Body of pancreas (tissue), 4 donors: Measurements from ENCODE around the gene MAD1L1.

ENCODE experiments used
- POLR2A ChIP-seq, 3 donors: fragments of 450-650 bp; IDR thresholded peaks; one replicate each; pipeline ENCODE4 v1.6.1; 2016; ENCODE audit warnings: antibody characterized with exemption in 3 of 3, mild to moderate bottlenecking in 2 of 3
- TF ChIP-seq, protein P1 (sequence below), 7 experiments: fragments of 450-650 bp in 4 of 7; fragments of 200-600 bp in 3 of 7; sonication (generic) in 3 of 7; IDR thresholded peaks; one replicate each; pipeline ENCODE4 v1.5.1; 2016 to 2019; ENCODE audit warnings: antibody characterized with exemption in 7 of 7

DNA sequence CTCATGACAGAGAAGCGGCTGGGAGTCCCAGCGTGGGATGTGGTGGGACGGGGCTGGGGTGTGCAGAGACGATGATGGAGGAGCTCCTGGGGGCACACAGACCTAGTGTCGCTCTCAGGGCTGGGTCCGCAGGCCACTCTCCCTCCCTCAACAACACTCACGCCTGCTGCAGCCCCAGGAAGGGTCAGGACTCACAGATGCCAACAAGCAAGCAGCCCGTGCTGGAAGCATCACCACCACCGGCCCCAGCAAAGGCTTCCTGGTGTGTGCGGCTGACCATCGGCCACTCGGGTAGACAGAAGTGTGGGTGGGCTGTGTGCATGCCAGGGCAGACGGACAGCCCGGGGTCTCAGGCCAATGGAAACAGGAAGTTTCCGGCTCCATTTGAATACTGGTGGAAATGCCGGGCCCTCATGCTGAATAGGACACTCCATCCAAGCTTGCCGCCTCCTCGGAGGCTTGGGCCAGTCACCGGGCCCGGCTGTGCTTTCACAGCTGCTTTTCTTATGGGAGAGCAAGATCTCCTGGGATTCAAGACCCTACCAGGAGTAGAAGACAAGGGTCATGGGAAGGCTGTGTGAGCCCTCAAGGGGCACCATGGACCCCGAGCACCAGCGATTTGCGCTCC is 384.6 kb downstream of the MAD1L1 start:
- TF ChIP-seq, protein P1, sequence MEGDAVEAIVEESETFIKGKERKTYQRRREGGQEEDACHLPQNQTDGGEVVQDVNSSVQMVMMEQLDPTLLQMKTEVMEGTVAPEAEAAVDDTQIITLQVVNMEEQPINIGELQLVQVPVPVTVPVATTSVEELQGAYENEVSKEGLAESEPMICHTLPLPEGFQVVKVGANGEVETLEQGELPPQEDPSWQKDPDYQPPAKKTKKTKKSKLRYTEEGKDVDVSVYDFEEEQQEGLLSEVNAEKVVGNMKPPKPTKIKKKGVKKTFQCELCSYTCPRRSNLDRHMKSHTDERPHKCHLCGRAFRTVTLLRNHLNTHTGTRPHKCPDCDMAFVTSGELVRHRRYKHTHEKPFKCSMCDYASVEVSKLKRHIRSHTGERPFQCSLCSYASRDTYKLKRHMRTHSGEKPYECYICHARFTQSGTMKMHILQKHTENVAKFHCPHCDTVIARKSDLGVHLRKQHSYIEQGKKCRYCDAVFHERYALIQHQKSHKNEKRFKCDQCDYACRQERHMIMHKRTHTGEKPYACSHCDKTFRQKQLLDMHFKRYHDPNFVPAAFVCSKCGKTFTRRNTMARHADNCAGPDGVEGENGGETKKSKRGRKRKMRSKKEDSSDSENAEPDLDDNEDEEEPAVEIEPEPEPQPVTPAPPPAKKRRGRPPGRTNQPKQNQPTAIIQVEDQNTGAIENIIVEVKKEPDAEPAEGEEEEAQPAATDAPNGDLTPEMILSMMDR (IDR thresholded peaks at IDR 0.05), result no peak
- no peak for TF ChIP-seq POLR2A (IDR thresholded peaks at IDR 0.05)
